ENCODE data around the gene ZNF765.

- TF ChIP-seq POLR2A (IDR thresholded peaks at IDR 0.05; ENCODE audit: low read length) (no peak), GATA1 (IDR thresholded peaks at IDR 0.05; ENCODE audit: low read depth, low read length) (no peak)
Measured at GRCh38 chr19:53409505-53410204, 14.7 kb downstream of the ZNF765 start.

Data from erythroblast (primary cell).